ENCODE data around the gene SPAG9.

Gene SPAG9

GRCh38 chr17:51164911-51165679, 44.4 kb upstream of the SPAG9 start:
- H3K4me3 ChIP-seq (replicated peaks; ENCODE audit: low read depth, low read length): peak overlapping the region; percentile 95
- TF ChIP-seq CTCF (IDR thresholded peaks at IDR 0.05; ENCODE audit: low read depth, low read length, missing control alignments): no peak
- no peak for DNase-seq (ENCODE audit: extremely low read depth, low read depth)

GRCh38 chr17:51161541-51161940, 40.9 kb upstream of the SPAG9 start:
- TF ChIP-seq CTCF (IDR thresholded peaks at IDR 0.05; ENCODE audit: low read depth, low read length, missing control alignments): no peak
- H3K4me3 ChIP-seq (replicated peaks; ENCODE audit: low read depth, low read length): no peak overlapping the region
- DNase-seq (ENCODE audit: extremely low read depth, low read depth): no peak

- no peak for DNase-seq (ENCODE audit: extremely low read depth, low read depth)
- TF ChIP-seq CTCF (IDR thresholded peaks at IDR 0.05; ENCODE audit: low read depth, low read length, missing control alignments): no peak
- no peak overlapping the region for H3K4me3 ChIP-seq (replicated peaks; ENCODE audit: low read depth, low read length)
These were observed 38.9 kb upstream of the SPAG9 start for GRCh38 chr17:51159604-51160003.

- DNase-seq (ENCODE audit: extremely low read depth, low read depth): no peak
- peak overlapping the region; percentile 98 for H3K4me3 ChIP-seq (replicated peaks; ENCODE audit: low read depth, low read length)
- no peak for TF ChIP-seq CTCF (IDR thresholded peaks at IDR 0.05; ENCODE audit: low read depth, low read length, missing control alignments)
These were observed 34.7 kb upstream of the SPAG9 start for GRCh38 chr17:51155416-51155815.

GRCh38 chr17:51154176-51154575, 33.5 kb upstream of the SPAG9 start:
- TF ChIP-seq CTCF (IDR thresholded peaks at IDR 0.05; ENCODE audit: low read depth, low read length, missing control alignments): no peak
- no peak for DNase-seq (ENCODE audit: extremely low read depth, low read depth)
- peak overlapping the region; percentile 98 for H3K4me3 ChIP-seq (replicated peaks; ENCODE audit: low read depth, low read length)

- peak within 1 kb of the TSS; percentile 98 for H3K4me3 ChIP-seq (replicated peaks; ENCODE audit: low read depth, low read length)
- peak; percentile 100 for DNase-seq (ENCODE audit: extremely low read depth, low read depth)
- peak; percentile 87 for TF ChIP-seq CTCF (IDR thresholded peaks at IDR 0.05; ENCODE audit: low read depth, low read length, missing control alignments)
These were observed 32.8 kb upstream of the SPAG9 start, which contains the start of gene NME1 for GRCh38 chr17:51153210-51154072. Gene NME1, plus strand, starts transcription at chr17:51153559. Its CDS starts 2,096 bp downstream, at chr17:51155655.

All from HFF-Myc (cell line).